HG03575 (cell line): ENCODE measurements around the gene SLC4A8.

Source experiments
- ATAC-seq: cut with Tn5 transposase; IDR thresholded peaks from one replicate; pipeline ENCODE4 v1.9.1; 2021; ENCODE audit not compliant: unreplicated experiment, insufficient number of reproducible peaks, low FRiP score; ENCODE audit errors: extremely low read depth

The SLC4A8 gene

GRCh38 chr12:51458635-51459034 lies 34.0 kb downstream of the SLC4A8 start:
- ATAC-seq: no peak

GRCh38 chr12:51460519-51460918 lies 35.9 kb downstream of the SLC4A8 start:
- no peak for ATAC-seq

DNA sequence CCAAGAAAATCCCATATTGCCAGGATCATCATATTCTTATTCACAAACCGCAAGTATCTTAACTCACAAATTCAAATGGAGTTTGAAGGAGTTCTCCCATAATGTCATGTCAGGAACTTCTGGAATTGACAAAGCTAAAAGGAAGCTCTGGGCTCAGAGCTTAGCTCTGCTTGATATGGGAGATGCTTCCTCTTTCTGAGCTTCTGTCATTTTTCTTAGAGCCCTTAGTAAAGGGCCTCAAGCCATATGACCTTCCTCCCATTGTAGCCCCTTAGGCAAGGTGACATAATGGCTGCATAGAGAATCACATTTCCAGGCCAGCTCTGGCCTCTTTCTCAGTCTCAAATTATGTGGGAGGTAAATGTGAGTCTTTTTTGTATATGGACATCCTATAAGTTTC lies 40.9 kb downstream of the SLC4A8 start:
- no peak for ATAC-seq

DNA sequence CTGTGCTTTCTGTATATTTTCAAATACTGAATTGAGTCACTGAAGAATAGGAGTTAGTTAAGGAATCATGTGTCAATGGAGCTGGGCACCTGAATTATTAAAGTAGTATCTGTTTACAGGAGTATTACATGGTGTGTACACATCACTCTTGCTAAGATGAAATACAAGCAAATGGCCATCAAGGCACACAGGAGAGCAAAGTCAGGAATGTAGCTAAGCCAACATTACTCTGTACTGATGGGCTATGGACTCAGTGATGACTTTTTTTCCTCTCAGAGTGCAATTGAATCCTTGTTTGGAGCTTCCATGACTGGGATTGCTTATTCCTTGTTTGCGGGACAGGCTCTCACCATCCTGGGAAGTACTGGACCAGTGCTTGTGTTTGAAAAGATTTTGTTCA lies 45.5 kb downstream of the SLC4A8 start:
- no peak for ATAC-seq

DNA sequence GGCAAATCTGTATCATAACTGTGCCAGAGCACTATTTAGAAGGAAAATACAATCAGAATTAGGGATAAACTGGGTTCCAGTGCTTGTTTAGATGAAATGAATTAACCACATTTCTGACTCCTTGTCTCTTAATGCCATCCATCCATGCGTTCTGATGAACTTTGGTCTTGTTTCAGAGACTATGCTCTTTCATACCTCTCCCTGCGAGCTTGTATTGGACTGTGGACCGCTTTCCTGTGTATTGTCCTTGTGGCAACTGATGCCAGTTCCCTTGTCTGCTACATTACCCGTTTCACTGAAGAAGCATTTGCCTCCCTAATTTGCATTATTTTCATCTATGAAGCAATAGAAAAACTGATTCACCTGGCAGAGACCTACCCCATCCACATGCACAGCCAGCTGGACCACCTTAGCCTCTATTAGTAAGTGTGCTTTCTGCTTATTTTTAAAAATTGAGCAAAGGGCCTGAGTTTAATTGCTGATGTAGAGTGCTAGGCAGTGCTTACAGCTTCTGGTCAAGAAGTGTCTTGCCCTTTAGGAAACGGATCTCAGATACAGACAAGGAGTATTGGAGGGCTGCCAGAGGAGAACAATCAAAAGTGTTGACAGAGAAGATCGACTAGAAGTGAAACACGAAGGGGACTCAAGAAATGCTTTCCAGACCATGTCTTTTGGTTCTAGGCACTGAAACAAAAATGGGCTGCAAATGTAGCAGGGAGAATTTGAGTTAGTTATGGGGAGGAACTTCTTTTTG lies 46.7 kb downstream of the SLC4A8 start:
- no peak for ATAC-seq

DNA sequence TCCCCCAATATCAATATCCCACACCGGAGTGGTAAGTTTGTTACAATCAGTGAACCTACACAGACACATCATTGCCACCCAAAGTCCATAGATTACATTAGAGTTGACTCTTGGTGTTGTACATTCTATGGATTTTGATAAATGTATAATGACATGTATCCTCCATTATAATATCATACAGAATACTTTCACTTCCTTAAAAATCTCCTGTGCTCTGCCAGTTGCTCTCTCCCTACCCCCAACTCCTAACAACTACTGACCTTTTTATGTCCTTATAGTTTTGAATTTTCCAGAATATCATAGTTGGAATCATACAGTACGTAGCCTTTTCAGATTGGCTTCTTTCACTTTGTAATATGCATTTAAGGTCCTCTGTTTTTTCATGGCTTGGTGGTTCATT lies 48.4 kb downstream of the SLC4A8 start:
- no peak for ATAC-seq

GRCh38 chr12:51473947-51474346 lies 49.3 kb downstream of the SLC4A8 start:
- no peak for ATAC-seq

- no peak for ATAC-seq
Observed at GRCh38 chr12:51475543-51475942, 50.9 kb downstream of the SLC4A8 start.

GRCh38 chr12:51480978-51481377 lies 56.3 kb downstream of the SLC4A8 start:
- no peak for ATAC-seq

DNA sequence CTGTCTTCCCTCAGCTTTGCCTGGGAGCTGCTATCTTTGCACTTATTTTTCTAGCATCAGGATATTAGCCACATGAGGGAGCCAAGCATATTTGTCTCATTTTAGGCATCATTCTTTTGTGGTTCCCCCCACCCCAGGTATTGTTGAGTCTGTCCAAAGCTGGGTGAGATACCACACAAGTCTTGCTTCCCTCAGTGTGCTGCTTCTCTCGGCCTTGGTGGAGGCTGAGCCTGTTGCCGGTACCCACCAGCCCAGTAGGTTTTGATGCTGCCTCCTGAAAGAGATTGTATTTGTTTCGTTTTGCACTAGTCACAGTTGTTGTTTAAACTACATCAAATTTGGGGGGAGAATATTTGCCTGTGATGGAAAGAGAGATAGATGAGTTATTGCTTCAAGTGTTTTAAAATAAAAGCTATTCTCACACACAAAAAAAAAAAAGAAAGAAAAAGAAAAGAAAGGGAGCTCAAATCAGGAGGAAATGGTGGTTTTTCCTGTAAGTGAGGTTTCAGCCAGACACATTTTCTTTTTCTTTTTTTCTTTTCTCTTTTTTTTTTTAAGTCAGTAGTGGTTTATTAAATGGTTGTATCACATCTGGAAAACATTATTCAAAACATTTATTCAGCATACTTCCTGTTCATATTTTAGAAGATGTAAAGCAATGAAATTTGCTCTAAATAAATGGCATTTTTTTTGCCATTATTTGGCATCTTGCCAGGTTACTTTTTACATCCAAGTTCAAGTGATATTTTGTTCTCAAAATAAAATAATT lies 58.5 kb downstream of the SLC4A8 start:
- no peak for ATAC-seq

DNA sequence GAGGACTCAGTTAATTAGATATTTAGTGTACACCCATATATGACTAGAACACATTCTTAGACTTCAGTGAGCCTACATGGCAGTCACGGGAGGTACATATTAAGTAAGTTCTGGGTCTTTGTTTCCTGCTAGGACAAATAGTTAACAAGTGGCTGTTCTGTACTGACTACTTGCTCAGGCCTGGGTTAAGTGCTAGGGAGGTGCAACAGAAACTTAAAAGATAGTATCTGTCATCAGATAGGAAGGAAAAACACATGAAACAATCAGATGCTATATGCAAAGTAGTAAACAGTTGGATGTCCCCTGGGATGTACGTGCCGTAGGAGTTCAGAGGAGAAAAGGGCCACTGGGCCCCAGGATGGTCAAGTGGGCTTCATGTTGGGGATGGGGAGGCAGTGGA lies 59.5 kb downstream of the SLC4A8 start:
- ATAC-seq: no peak

DNA sequence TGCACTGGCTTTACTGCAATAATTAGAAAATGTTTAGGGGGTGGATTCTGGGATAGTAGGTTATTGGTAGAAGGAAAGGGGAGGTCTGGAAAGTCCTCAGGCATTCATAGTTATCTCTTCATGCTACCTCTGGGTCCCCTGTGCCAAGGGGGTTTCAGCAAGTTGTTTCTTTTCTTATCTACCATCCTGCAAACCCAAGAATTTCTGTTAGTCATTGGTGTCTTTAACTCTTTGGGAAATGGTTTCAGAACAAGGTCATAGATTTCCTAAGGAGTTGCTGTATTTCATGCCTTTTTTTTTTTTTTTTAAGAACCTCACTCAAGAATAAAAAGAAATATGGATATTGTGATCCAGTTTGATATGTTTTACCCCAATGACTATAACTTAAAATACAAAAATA lies 63.6 kb downstream of the SLC4A8 start:
- no peak for ATAC-seq

DNA sequence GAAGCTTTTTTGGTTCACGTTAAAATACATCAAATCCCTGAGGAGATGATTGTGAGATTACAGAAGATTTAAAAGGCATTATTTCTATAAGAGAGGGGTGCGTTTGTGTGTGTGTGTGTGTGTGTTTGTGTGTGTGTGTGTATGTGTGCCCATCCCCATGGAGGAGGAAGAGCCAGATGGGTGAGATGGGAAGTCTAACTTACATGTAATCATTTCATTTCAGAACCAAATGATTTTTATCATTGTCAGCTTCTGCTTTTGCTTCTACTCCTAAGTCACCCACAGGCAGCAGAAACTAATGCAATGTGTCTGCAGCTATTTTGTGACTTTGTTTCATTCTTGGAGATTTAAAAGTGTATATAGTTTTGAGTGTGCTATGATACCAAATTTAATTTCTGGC lies 68.7 kb downstream of the SLC4A8 start:
- no peak for ATAC-seq

GRCh38 chr12:51496895-51497294 lies 72.3 kb downstream of the SLC4A8 start:
- no peak for ATAC-seq

DNA sequence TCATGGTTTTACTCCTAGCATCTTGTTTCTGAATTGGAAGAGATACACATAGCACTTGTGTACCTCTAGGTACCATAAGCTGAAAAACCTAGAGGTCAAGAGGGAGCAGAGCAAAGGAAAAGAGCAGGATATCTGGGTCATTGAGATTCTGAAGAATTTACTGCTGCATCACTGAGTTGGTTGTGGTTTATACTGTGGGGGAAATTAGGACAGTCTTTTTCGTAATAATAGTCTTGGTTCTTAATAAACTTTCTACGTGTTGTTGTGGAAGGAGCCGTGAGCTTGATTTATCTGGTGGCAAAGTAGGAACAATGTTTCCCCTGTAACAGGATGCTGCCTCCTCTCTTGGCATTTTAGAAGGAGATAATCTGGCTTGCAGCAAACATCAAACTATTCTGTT lies 80.2 kb downstream of the SLC4A8 start:
- no peak for ATAC-seq

DNA sequence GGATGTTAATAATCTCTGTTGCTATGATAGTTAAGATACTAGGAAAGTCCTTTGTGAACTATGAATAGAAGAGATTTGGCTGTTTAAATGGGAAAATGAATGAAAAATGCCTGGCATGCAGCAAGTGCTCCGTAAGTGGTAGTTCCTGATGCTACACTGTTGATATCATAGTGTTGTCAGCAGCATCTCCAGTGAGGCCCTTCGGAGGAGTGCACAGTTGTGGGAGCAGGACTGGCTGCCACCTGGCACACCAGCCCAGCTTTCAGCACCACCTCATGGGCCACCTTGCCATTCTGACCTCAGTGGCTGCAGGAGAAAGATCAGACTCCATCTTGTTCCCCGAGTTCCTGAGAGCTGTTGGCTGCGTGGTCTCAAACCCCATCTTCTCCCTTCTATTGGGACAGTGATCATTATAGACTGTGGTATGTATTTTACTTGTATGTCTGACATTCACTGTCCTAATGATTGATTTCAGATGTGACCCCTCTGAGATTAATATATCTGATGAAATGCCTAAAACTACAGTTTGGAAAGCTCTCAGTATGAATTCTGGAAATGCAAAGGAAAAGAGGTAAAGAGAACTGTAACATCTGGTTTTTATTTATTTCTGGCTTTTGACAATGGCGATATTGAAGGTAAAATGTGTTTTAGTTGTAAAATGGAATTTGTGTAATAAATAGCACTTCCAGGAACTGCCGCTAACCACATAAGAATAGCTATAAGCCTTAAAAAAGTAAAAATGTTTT lies 80.9 kb downstream of the SLC4A8 start:
- ATAC-seq: no peak

DNA sequence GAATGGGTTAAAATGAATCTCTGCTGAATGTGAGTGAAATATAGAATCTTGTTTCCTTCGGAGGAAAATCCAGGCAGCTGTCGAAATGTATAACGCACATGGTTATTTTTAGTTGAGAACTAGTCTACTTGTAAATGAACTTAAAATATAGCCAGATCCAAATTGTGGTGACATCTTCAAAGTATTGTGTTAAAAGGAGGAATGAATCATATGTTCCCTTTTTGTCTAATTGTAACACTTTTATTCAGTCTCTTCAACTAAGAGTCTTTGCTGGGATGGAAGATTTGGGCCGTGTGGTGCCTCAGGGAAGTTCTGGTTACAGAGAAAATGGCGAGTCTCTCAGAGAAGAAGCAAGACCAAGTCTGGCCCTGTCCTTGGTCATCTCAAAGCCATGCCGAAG lies 82.5 kb downstream of the SLC4A8 start:
- no peak for ATAC-seq

GRCh38 chr12:51508285-51508684 lies 83.7 kb downstream of the SLC4A8 start:
- ATAC-seq: no peak

DNA sequence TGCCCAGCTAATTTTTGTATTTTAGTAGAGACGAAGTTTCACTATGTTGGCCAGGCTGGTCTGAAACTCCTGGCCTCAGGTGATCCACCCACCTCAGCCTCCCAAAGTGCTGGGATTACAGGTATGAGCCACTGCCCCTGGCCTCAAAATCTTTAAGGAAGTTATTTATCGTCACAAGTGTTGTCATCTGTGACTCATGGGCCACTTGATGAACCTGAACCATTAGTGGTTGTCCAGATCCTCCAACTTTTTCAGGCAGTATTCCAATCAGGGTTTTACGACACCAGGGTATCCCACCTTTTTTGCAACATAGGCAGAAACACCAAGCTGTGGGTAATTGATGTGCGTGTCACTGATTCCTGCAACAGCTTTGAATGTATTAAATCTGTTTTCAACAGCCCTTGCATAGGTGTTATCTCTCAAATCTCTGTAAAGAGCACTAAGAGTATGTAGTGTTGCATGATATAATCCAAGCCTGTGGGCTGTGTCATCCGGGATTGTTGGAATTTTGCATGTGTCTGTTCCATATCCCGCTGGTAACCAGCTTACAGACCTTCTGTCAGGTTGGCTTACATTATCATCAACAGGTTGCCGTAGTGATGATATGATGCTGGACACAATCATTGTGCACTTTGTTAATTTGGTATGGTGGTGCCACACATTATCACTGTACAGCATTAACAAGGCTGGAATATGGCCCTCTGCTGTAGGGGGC lies 87.1 kb downstream of the SLC4A8 start:
- no peak for ATAC-seq
